ENCODE results near the gene SETD2. TPM values are rescaled to one million over a fixed set of nuclear protein-coding genes. Genes with fewer than 3 reads are reported as not detected.
"Not testable (repeated sequence)": the region's sequence is repeated elsewhere in the genome, so short reads cannot be mapped to it uniquely, and the experiment has no call there.

The SETD2 gene
- total RNA-seq, 4 donors from 2014 or later = 54.3 to 113 (median 67.9) TPM

DNA sequence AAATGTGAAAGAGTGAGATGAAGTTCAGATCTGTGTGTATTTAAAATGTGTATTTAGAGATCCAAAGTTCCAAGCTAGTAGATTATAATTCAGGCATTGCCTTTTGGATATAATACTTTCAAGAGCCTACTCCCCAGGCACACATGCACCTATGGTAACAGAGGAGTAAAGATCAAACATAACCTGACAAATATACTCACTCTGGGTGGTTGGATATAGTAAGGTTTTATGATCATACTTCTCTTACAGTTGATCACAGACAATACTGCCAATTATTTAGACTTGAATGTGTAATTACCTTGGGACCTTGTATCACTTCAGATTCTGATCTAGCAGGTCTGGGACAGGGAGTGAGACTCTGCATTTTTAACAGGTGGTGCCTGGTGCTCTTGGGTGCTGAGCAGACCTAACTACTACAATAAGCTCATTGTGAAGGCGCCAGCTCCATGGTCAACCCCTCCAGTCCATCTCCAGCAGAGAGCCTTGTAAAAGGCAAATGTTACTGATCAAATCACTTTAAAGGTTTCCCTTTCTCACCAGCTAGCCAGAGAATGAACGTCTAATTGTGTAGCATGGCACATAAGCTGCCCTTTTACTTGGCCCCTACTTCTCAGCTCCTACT, 128.9 kb downstream of the SETD2 start:
- WGBS, 2 donors (ENCODE audit: low coverage in 1 of 2) = 43% methylated on average over 2 of the region's 2 CpGs; no CpG with 5 or more reads in 1 of the 2 donors
- Histone ChIP-seq H3K36me3 (peaks cover 0 to 13% (median 3%) of the 10 kb centered on the region in 4 donors), H3K4me3 (no peak overlapping the region), H3K27me3 (no peaks in the 10 kb centered on the region), H3K4me1 (peaks cover 3 to 38% (median 25%) of the 10 kb centered on the region in 4 donors), H3K9me3 (no peaks in the 10 kb centered on the region), H3K27ac (peak overlapping the region; percentile 56 to 70 (median 58))
- in situ Hi-C loops (cut with MboI; ENCODE audit: low pct_ligation_motif_present in 1 of 4, low pct_unique_long_range_greater_than_20kb in 1 of 4, low sequenced_read_pairs in 3 of 4) = no loop called here
- no peak for DNase-seq
- TF ChIP-seq, protein P1, sequence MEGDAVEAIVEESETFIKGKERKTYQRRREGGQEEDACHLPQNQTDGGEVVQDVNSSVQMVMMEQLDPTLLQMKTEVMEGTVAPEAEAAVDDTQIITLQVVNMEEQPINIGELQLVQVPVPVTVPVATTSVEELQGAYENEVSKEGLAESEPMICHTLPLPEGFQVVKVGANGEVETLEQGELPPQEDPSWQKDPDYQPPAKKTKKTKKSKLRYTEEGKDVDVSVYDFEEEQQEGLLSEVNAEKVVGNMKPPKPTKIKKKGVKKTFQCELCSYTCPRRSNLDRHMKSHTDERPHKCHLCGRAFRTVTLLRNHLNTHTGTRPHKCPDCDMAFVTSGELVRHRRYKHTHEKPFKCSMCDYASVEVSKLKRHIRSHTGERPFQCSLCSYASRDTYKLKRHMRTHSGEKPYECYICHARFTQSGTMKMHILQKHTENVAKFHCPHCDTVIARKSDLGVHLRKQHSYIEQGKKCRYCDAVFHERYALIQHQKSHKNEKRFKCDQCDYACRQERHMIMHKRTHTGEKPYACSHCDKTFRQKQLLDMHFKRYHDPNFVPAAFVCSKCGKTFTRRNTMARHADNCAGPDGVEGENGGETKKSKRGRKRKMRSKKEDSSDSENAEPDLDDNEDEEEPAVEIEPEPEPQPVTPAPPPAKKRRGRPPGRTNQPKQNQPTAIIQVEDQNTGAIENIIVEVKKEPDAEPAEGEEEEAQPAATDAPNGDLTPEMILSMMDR (IDR thresholded peaks at IDR 0.05) = no peak
- TF ChIP-seq EP300 (IDR thresholded peaks at IDR 0.05; ENCODE audit: low read depth) (no peak), POLR2AphosphoS5 (IDR thresholded peaks at IDR 0.05) (no peak), POLR2A (IDR thresholded peaks at IDR 0.05) (no peak)
- intact Hi-C loops (cut with DNase I; ENCODE audit: low total_unique reads) = no loop called here

DNA sequence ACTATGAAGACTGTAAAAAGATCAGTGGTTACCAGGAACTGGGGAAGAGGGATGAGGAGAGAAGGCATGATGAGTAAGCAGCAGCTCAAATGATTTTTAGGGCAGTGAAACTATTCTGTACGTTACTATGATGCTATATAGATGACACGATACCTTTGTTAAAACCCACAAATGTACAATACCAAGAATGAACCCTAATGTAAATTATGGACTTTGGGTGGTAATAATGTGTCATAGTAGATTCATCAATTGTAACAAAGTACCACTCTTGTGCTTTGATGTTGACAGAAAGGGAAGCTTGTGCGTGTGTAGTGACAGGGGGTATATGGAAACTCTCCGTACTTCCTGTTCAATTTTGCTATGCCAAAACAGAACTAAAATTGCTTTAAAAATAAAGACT, 132.9 kb downstream of the SETD2 start:
- H3K9me3 ChIP-seq; in situ Hi-C loops (cut with MboI; ENCODE audit: low pct_ligation_motif_present in 1 of 4, low pct_unique_long_range_greater_than_20kb in 1 of 4, low sequenced_read_pairs in 3 of 4); H3K4me3 ChIP-seq; H3K36me3 ChIP-seq; H3K27me3 ChIP-seq; intact Hi-C loops (cut with DNase I; ENCODE audit: low total_unique reads); H3K27ac ChIP-seq; DNase-seq: not testable (repeated sequence)
- WGBS, 2 donors (ENCODE audit: low coverage in 1 of 2) = 83 to 95% methylated on average over 3 to 4 of the region's 4 CpGs
- peaks cover 3 to 34% (median 24%) of the 10 kb centered on the region in 4 donors for H3K4me1 ChIP-seq

DNA sequence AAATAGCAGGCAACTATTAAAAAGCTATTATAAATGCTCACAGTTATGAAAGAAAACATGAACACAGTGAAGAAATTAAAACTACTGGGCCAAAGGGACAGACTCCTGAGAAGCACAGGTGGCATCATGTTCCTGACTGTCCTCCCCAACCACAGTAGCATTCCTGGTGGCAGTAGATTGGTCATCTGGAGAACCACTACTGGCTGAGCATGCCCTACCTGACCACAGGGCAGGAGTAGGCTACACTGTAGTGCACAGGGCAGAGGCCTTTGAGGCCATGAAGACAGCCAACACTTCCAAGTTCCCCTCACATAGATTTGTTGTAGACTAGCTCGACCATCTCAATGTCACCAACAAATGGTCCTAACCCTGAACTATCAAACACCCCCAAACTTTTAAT, 135.2 kb downstream of the SETD2 start:
- no peak overlapping the region for H3K4me3 ChIP-seq
- no peak for DNase-seq
- WGBS, 2 donors (ENCODE audit: low coverage in 1 of 2) = 96% methylated on average over 1 of the region's 1 CpG; no CpG with 5 or more reads in 1 of the 2 donors
- in situ Hi-C loops (cut with MboI; ENCODE audit: low pct_ligation_motif_present in 1 of 4, low pct_unique_long_range_greater_than_20kb in 1 of 4, low sequenced_read_pairs in 3 of 4) (no loop called here), intact Hi-C loops (cut with DNase I; ENCODE audit: low total_unique reads) (no loop called here)
- no peaks in the 10 kb centered on the region for H3K36me3 ChIP-seq
- no peaks in the 10 kb centered on the region for H3K27me3 ChIP-seq
- TF ChIP-seq, protein P1 (IDR thresholded peaks at IDR 0.05) = no peak
- TF ChIP-seq POLR2AphosphoS5 (IDR thresholded peaks at IDR 0.05) (no peak), EP300 (IDR thresholded peaks at IDR 0.05; ENCODE audit: low read depth) (no peak), POLR2A (IDR thresholded peaks at IDR 0.05) (no peak)
- H3K4me1 ChIP-seq = peaks cover 0 to 17% (median 12%) of the 10 kb centered on the region in 4 donors
- H3K9me3 ChIP-seq = no peaks in the 10 kb centered on the region
- H3K27ac ChIP-seq = no peak overlapping the region

DNA sequence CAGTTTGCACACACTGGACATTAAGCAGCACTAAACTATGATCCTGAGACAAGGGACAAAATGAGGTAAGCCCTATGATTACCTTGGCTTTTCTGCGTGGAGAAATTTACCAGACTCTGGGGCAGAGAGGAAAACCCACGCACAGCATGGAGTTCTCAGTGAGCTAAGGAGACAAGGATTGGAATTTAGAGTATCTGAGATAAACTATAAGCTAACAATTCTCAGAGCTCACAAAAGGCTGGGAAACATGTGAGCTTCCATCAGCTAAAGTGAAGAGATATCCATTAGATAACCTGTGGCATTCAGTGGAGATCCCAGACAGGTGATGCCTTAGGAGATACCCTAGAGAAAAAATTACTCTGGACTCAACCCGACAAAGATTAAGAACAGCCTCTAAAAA, 135.8 kb downstream of the SETD2 start:
- TF ChIP-seq POLR2A (IDR thresholded peaks at IDR 0.05) = no peak
- Histone ChIP-seq H3K27me3 (no peaks in the 10 kb centered on the region), H3K9me3 (no peaks in the 10 kb centered on the region), H3K27ac (no peak overlapping the region), H3K4me1 (peaks cover under 1 to 15% (median 11%) of the 10 kb centered on the region in 4 donors), H3K36me3 (no peaks in the 10 kb centered on the region), H3K4me3 (no peak overlapping the region)
- intact Hi-C loops (cut with DNase I; ENCODE audit: low total_unique reads) (no loop called here), in situ Hi-C loops (cut with MboI; ENCODE audit: low pct_ligation_motif_present in 1 of 4, low pct_unique_long_range_greater_than_20kb in 1 of 4, low sequenced_read_pairs in 3 of 4) (no loop called here)
- no peak for DNase-seq
- 82 to 91% methylated on average over 3 of the region's 3 CpGs for WGBS, 2 donors (ENCODE audit: low coverage in 1 of 2)

GRCh38 chr3:47026432-47026831, 137.5 kb downstream of the SETD2 start:
- WGBS, 2 donors (ENCODE audit: low coverage in 1 of 2) = 80 to 95% methylated on average over 1 of the region's 1 CpG
- H3K9me3 ChIP-seq; DNase-seq; H3K27ac ChIP-seq; H3K4me3 ChIP-seq; in situ Hi-C loops (cut with MboI; ENCODE audit: low pct_ligation_motif_present in 1 of 4, low pct_unique_long_range_greater_than_20kb in 1 of 4, low sequenced_read_pairs in 3 of 4); H3K27me3 ChIP-seq; intact Hi-C loops (cut with DNase I; ENCODE audit: low total_unique reads); H3K36me3 ChIP-seq: not testable (repeated sequence)
- H3K4me1 ChIP-seq = peaks cover 8 to 22% (median 14%) of the 10 kb centered on the region in 4 donors

All from transverse colon (tissue), 4 donors.